Fibroblast of mammary gland (primary cell): Measurements from ENCODE around the gene PLIN4.
A peak's percentile ranks its signal among the peaks of the same experiment; 100 is the strongest.

Experiments
- DNase-seq: peaks from one replicate; pipeline ENCODE4 v3.0.0-alpha.2; 2010; ENCODE audit warnings: low read depth
- H3K4me3 ChIP-seq: 2 replicates; pipeline ENCODE4 v1.5.1; 2011; ENCODE audit warnings: low read depth, mild to moderate bottlenecking, low read length, moderate library complexity; ENCODE audit not compliant: control insufficient read depth
- CTCF ChIP-seq: conservative IDR thresholded peaks from 2 replicates; pipeline ENCODE4 v1.5.1; 2011; ENCODE audit warnings: low read depth, low read length, inconsistent platforms; ENCODE audit not compliant: control insufficient read depth, insufficient read depth

Gene PLIN4

GRCh38 chr19:4464815-4465581, 53.3 kb downstream of the PLIN4 start:
- no peak overlapping the region for H3K4me3 ChIP-seq
- no peak for TF ChIP-seq CTCF
- no peak for DNase-seq

DNA sequence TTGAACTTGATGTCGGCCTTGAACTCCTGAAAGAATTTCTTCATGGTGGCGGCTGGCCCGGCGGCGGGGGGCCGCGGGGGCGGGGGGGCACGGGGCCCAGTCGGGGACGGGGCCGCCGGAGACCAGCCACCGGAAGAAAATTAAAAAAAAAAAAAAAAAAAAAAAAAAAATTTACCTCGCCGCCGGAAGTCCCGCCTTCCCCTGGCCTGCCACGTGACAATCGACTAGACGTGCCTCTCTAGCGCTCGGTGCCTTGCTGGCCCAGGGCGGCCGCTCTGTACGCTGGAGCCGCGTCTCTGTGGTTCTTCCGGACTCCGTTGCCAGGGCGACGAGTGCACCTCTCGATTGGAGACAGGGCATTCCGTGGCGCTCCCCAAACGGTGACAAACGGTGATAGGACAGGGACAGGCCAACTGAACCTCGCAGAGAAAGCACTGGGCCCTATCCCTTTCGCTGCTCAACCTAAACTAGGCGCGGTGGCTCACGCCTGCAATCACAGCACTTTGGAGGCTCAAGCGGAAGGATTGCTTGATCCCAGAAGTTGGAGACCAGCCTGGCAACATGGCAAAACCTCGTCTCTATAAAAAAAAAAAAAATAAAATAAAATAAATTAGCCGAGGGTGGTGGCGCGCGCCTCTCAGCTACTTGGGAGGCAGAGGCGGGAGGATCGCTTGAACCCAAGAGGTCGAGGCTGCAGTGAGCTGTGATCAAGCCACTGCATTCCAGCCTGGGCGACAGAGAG, 60.5 kb downstream of the PLIN4 start, which contains the start of gene UBXN6:
UBXN6 (minus strand) TSS at position 141 of the 742 bp plus-strand sequence; CDS start at position 44, 97 bp downstream.
- peak within 1 kb of the TSS; percentile 87 for H3K4me3 ChIP-seq
- peak; percentile 98 for DNase-seq
- TF ChIP-seq CTCF = no peak

DNA sequence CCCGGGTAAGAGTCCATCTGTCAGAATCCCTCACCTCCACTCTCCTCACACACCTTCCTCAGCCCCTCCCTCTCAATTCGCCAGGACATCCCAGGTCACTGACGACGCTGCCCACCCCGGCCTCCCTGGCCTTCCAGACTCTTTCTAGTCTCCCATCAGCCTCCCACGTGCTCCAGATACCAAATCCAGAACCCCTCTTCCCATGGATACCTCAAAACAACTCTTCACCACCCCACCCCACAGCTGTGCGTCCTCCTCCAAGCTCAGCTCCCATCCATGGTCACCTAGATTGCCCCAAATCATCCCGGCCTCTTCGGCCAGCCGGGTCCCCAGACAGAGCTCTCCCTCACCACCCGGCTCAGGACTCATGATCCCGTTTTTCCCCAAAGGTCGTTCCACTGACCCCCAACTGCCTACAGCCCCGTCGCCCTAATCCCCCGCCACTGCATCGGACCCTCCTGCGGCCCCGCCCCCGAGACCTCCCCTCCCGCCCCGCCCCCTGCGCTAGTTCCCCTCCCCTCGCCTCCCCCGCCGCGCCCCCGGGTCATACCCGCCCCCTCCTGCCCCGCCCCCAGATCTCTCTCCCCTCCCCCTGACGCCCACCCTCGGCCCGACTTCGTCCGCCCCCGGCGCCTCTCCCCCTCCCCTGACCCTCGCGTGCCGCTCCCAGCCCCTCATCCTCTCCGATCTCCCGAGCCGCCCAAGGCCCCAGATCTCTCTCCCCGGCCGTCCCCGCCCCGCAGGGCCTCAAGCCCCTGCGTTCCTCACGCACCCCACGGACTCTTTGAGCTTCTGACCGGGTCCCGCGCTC, 61.2 kb downstream of the PLIN4 start:
- peak; percentile 53 for DNase-seq
- peak overlapping the region; percentile 87 for H3K4me3 ChIP-seq
- TF ChIP-seq CTCF = no peak

DNA sequence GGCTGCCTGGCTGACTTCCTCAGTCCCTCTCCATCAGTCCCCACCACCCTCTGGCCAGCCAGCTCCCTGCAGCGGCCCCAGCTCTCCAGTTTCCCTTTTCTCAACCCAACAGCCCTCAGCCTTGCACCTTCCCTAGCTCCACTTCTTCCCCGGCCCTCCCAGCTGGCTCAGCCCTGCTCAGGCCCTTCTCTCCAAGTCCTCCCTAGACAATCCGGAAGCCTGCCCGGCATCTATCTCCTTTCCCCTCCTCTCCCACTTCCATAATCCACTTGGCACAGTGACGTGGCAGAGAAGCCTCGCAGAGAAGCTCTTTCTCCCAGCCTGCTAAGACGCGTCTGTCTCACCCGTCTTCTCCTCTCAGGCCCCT, 61.8 kb downstream of the PLIN4 start:
- peak overlapping the region; percentile 87 for H3K4me3 ChIP-seq
- peak; percentile 71 for DNase-seq
- TF ChIP-seq CTCF = no peak

DNA sequence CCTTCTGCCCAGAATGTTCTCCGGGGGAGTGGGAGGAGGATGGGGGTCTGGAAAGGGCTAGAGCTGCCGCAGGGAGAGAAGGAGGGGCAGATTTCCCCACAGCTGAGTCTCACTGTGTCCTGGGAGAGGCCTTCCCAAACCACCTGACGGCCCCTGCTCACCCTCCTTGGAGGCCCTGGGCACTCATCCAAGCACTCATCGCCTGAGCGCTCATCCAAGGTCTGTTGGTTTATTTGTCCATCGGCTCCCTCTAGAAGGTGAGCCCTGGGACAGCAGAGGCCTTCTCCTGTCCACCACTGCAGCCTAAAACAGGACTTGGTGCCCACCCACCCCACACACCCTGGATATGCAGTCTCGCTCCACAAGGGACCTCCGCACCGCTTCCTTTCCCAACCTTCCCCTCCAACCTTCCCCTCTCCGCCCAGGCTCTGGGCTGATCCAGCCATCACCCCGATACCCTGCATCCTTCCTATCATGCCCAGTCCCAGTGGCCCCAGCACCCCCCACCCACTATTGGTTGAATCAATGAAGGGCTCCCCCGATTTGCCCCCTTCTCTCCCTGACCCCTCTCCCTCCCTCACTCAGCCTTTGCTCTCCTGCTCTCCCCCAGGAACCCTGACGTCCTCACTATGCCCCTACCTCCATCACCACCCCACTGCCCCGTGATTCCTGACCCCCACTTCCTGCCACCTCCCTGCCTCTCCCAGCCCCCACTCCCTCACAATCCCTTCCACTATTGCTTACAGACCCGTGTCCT, 62.4 kb downstream of the PLIN4 start:
- TF ChIP-seq CTCF = peak; percentile 21
- peak overlapping the region; percentile 87 for H3K4me3 ChIP-seq
- DNase-seq = peak; percentile 97
